ENCODE measurements around the gene ADCY4.
A peak's percentile ranks its signal among the peaks of the same experiment; 100 is the strongest.

ADCY4 gene

GRCh38 chr14:24277071-24277470, 57.8 kb downstream of the ADCY4 start:
- TF ChIP-seq CTCF (IDR thresholded peaks at IDR 0.05; ENCODE audit: low read depth, low read length) = no peak
- DNase-seq (ENCODE audit: extremely low read depth, low read depth) = no peak

- DNase-seq (ENCODE audit: extremely low read depth, low read depth) = no peak
- no peak for TF ChIP-seq CTCF (IDR thresholded peaks at IDR 0.05; ENCODE audit: low read depth, low read length)
Measured at GRCh38 chr14:24274101-24274543, 60.7 kb downstream of the ADCY4 start.

GRCh38 chr14:24273422-24273998, 61.4 kb downstream of the ADCY4 start:
- TF ChIP-seq CTCF (IDR thresholded peaks at IDR 0.05; ENCODE audit: low read depth, low read length) = no peak; the same call in 1 of the 2 replicates
- DNase-seq (ENCODE audit: extremely low read depth, low read depth) = no peak

GRCh38 chr14:24272467-24272866, 62.4 kb downstream of the ADCY4 start:
- TF ChIP-seq CTCF (IDR thresholded peaks at IDR 0.05; ENCODE audit: low read depth, low read length) = no peak
- DNase-seq (ENCODE audit: extremely low read depth, low read depth) = no peak

- no peak for DNase-seq (ENCODE audit: extremely low read depth, low read depth)
- TF ChIP-seq CTCF (IDR thresholded peaks at IDR 0.05; ENCODE audit: low read depth, low read length) = no peak
Measured at GRCh38 chr14:24271834-24272263, 63.0 kb downstream of the ADCY4 start.

GRCh38 chr14:24271134-24271833, 63.6 kb downstream of the ADCY4 start, which contains the start of gene RABGGTA:
Gene RABGGTA, minus strand, starts transcription at chr14:24271597. Its CDS starts 482 bp downstream, at chr14:24271115.
- peak; percentile 57 for DNase-seq (ENCODE audit: extremely low read depth, low read depth)
- peak; percentile 73 for TF ChIP-seq CTCF (IDR thresholded peaks at IDR 0.05; ENCODE audit: low read depth, low read length)

GRCh38 chr14:24270537-24271133, 64.2 kb downstream of the ADCY4 start:
- no peak for DNase-seq (ENCODE audit: extremely low read depth, low read depth)
- TF ChIP-seq CTCF (IDR thresholded peaks at IDR 0.05; ENCODE audit: low read depth, low read length) = no peak
